ENCODE results near the gene SH3RF2. TPM values are rescaled to one million over a fixed set of nuclear protein-coding genes. Genes with fewer than 3 reads are reported as not detected.

SH3RF2 gene
- total and polyA plus RNA-seq, 10 of the 15 experiments (the other 5 are each of a cell fraction or from before 2014, with no cell fraction given) = 0.15 TPM; not detected in 9

GRCh38 chr5:146081556-146081955 is 145.2 kb downstream of the SH3RF2 start:
- Histone ChIP-seq H3K9me3 (replicated peaks; ENCODE audit: control insufficient read depth, insufficient read depth, low read length) (no peaks in the 10 kb centered on the region), H2AFZ (ENCODE audit: control insufficient read depth, low read depth, low read length) (no peak overlapping the region), H4K20me1 (ENCODE audit: control insufficient read depth, insufficient read depth) (no peaks in the 10 kb centered on the region), H3K27ac (ENCODE audit: control insufficient read depth, insufficient read depth) (no peak overlapping the region), H3K4me2 (ENCODE audit: control insufficient read depth, insufficient read depth) (no peak overlapping the region), H3K36me3 (ENCODE audit: control insufficient read depth in 2 of 2, insufficient read depth in 2 of 2, low read length in 1 of 2) (no peaks in the 10 kb centered on the region), H3K79me2 (ENCODE audit: control insufficient read depth, insufficient read depth, low read length) (no peaks in the 10 kb centered on the region), H3K4me1 (ENCODE audit: control insufficient read depth, insufficient read depth, low read length) (peaks cover 25% of the 10 kb centered on the region), H3K27me3 (replicated peaks in 1 of 2; ENCODE audit: control insufficient read depth in 2 of 2, insufficient read depth in 2 of 2, low read length in 1 of 2) (no peaks in the 10 kb centered on the region), H3K4me3 (no peak overlapping the region), H3K9ac (ENCODE audit: control insufficient read depth, insufficient read depth, low read length) (no peak overlapping the region)
- CTCF ChIA-PET = no interaction called here
- POLR2A ChIA-PET = no interaction called here
- FAIRE-seq (no peak), ATAC-seq (no peak), DNase-seq (ENCODE audit: low read depth, low spot score) (no peak)
- TF ChIP-seq NFYB (IDR thresholded peaks at IDR 0.05; ENCODE audit: insufficient read depth, low read depth, low read length) = no peak
- TF ChIP-seq CTCF (IDR thresholded peaks at IDR 0.05 in 2 of 3, conservative IDR thresholded peaks at IDR 0.05 in 1 of 3; ENCODE audit: control insufficient read depth in 2 of 3, extremely low read depth in 1 of 3, insufficient read depth in 1 of 3, low read depth in 3 of 3, low read length in 3 of 3) = no peak
- no peak for TF ChIP-seq ZBED1 (IDR thresholded peaks at IDR 0.05; ENCODE audit: borderline replicate concordance)
- no peak for TF ChIP-seq HSF1 (IDR thresholded peaks at IDR 0.05; ENCODE audit: low read depth, low read length)
- no peak for TF ChIP-seq SP1 (IDR thresholded peaks at IDR 0.05; ENCODE audit: low read depth, low read length)
- no peak for TF ChIP-seq JUND (IDR thresholded peaks at IDR 0.05; ENCODE audit: low read depth, low read length)
- no peak for TF ChIP-seq RUNX3 (IDR thresholded peaks at IDR 0.05; ENCODE audit: low read length)
- no peak for TF ChIP-seq PAX8 (IDR thresholded peaks at IDR 0.05)
- TF ChIP-seq TARDBP (IDR thresholded peaks at IDR 0.05; ENCODE audit: borderline replicate concordance) = no peak
- no peak for TF ChIP-seq BMI1 (IDR thresholded peaks at IDR 0.05; ENCODE audit: borderline replicate concordance)
- TF ChIP-seq TCF7 (IDR thresholded peaks at IDR 0.05; ENCODE audit: borderline replicate concordance) = no peak
- no peak for TF ChIP-seq GABPA (IDR thresholded peaks at IDR 0.05; ENCODE audit: low read depth)
- no peak for TF ChIP-seq SUPT20H (IDR thresholded peaks at IDR 0.05; ENCODE audit: borderline replicate concordance, control insufficient read depth, low read depth, low read length)
- TF ChIP-seq GATAD2B (conservative IDR thresholded peaks at IDR 0.05; ENCODE audit: low read depth) = no peak
- no peak for TF ChIP-seq CREM (IDR thresholded peaks at IDR 0.05; ENCODE audit: low read depth)
- no peak for TF ChIP-seq ZBTB4 (CRISPR knock-in tag; IDR thresholded peaks at IDR 0.05)
- no peak for TF ChIP-seq NFXL1 (IDR thresholded peaks at IDR 0.05; ENCODE audit: borderline replicate concordance)
- TF ChIP-seq RCOR1 (conservative IDR thresholded peaks at IDR 0.05; ENCODE audit: low read depth, low read length) = no peak
- no peak for TF ChIP-seq RB1 (IDR thresholded peaks at IDR 0.05; ENCODE audit: borderline replicate concordance)
- 78% methylated on average over 6 of the region's 6 CpGs for WGBS (ENCODE audit: insufficient coverage, insufficient replicate concordance, low lambda C conversion rate, missing lambda C conversion rate)
- RAD21 ChIA-PET (ENCODE audit: unreplicated experiment) = no interaction called here
- no TSS peak for BruUV-seq (replicated peaks)
- SMC1A ChIA-PET (ENCODE audit: uncharacterized antibody, unreplicated experiment) = no interaction called here
- intact Hi-C loops (cut with micrococcal nuclease; ENCODE audit: unreplicated experiment) (no loop called here), in situ Hi-C loops (cut with MboI) (no loop called here)

All from GM12878 (cell line).